NCI-H1694 (cell line): Measurements from ENCODE around the gene GCGR.

ENCODE experiments used
- DNase-seq: peaks from one replicate; lab custom pipeline; 2025; lab: John Stamatoyannopoulos, UW

GCGR gene

DNA sequence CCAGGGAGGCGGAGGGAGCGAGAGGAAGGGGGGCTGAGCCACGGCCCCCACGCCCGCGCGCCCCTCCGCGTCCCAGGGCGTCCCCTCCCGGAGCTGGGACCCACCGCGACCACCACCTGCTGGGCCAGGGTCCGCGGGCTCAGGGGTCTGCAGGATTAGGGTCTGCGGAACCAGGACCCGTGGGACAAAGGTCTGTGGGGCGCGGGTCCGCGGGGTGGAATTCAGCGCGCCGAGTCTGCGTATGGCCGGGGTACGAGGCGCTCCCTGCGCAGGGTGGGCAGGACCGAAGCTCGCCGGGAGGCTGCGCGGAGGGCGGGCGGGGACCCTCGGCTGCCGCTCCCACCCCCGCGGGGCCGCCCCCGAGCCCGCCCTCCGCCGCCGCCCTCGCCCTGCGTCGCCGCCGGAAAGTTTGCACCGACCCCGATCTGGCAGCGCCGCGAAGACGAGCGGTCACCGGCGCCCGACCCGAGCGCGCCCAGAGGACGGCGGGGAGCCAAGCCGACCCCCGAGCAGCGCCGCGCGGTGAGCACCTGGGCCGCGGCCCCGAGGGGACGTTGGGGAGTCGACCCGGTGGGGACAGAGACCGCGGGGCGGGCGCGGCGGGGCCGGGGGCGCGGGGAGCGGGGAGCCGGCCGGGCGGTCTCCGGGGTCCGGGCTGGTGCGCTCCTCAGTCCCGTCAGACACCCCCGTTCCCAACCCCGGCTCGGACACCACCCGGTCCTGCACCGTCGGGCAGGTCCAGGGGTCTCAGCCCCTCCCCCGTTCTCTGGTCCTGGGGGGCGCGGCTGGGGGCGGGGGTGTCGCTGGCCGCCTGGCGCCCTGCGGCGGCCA, at the start of gene GCGR:
Gene GCGR, plus strand, starts transcription at position 423 of the 831 bp plus-strand sequence. CDS start 4,869 bp downstream, outside the sequence.
- no peak for DNase-seq

DNA sequence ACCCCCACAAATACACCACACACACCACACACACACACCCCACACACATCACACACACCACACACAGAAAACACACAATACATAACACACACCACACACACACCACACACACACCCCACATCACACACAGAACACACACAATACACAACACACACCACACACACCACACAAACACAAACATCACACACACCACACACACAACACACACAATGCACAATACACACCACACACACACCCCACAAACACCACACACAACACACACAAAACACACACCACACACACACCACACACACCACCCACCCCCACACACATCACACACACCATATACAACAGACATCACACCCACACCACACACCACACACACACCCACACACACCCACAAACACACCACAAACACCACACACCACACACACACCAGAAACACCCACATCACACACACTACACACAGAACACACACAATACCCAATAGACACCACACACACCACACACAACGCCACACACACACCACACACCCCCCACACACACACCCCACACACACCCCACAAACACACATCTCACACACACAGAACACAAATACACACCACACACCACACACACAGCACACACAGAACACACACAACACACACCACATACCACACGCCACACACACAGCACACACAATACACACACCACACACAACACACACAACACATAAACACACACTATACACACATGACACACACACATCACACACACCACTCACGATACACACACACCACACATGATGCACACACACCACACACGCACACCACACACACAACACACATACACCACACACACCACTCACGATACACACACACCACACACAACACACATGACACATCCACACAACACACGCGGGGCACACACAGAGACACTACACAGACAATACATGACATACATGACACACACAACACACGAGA, 11.0 kb upstream of the GCGR start:
- no peak for DNase-seq

DNA sequence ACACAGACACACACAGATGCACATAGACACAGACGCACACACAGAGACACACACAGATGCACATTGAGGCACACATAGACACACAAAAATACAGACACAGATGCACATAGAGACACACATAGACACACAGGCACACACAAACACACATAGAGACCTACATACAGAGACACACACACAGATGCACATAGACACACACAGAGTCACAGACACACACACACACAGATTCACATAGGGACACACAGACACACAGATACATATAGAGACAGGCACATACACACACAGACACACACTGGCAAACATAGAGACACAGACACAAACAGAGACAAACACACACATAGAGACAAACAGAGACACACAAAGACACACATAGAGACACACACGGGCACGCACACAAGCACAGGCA, 9.9 kb upstream of the GCGR start:
- DNase-seq = no peak

- DNase-seq = no peak
Observed at GRCh38 chr17:81794509-81794908, 9.4 kb upstream of the GCGR start.

GRCh38 chr17:81801327-81801726, 2.6 kb upstream of the GCGR start:
- DNase-seq = no peak

DNA sequence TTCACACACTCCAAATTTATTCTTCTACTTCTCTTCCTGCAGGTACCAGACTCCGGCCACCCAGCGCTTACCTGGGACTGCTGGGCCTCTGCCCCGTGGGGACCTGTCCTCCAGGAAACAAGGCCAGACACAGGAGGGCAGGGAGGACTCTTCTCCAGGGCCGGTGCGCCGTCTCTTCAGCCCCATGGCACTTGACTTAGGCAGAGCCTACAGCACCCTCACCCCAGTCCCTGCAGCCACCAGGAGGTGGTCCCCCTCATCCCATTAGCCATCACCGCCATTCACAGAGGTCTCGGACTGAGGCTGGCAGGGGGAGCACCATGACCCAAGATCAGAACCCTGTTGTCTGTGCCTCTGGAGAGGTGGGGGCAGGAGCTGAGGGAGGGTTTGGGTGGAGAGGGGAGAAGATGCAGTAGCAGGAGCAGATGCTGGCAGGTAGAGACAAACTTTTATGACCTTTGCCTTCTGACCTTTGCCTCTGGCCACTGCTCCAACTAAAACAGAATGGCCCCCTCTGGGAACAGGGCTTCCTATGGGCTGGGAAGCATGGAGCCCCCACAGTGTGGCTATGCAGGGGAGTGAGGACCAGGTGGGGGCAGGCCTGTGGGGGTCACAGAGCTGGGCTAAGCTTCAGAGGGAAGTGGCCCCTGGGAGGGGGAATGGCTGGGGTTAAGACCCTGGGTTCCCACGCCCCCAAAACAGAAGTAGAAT, 1.7 kb upstream of the GCGR start:
- no peak for DNase-seq

GRCh38 chr17:81802856-81803643, 900 bp upstream of the GCGR start:
- DNase-seq = no peak

- DNase-seq = no peak
Observed at GRCh38 chr17:81804559-81805399, 829 bp downstream of the GCGR start.

- no peak for DNase-seq
Observed at GRCh38 chr17:81805707-81806460, 1.9 kb downstream of the GCGR start.

DNA sequence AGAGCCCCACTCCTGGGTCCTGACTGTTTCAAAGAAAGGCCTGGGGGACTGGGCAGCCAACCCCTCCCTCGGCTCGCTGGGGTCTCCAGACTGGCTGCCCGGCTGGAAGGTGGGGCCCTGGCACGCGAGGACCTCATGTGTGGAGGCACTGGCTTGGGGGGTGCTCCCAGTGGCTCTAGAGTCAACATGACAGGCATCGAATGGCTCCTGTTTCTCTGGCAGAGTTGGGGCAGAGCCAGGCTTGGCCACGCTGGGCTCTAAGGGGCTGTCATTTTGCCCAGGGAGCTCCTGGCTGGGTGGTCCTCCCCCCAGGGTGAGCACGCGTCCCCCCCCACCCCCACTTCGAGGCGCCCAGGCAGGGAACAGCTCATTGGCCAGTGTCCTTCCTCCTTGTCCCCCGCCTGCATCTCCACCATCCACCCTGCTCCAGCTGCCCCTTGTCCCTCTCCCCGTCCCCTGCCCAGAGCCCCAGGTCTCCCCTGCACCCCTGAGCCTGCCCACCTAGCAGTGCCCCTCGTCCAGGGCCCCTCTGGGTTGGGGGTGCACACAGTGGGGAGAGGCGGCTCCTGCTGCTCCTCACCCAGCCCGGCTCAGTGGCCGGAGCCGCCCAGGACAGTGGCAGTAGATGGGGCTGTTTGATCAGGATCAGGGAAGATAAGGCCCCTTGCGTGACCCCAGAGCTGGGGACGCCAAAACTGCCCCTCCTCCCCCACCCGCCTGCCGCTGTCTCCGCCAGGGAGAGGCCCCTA, 2.7 kb downstream of the GCGR start:
- no peak for DNase-seq

- no peak for DNase-seq
Observed at GRCh38 chr17:81807210-81807719, 3.3 kb downstream of the GCGR start.

DNA sequence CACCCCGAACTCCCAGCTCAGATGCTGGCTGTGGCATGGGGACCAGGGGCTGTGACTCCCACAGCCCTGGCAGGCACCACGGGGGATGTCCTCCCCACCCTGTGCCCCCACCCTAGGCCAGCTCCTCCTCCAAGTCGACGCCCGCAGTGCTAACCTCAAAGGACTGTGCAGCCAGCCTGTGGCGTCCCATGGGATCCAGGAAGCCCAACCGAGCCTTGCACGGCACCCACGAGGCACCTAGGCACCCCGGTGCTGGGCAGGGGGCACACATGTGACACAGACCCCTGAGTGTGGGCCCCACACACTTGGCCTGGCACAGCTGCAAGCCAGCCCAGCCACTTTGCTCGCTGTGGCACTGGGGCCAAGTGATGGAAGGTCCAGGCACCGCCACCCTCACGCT, 3.9 kb downstream of the GCGR start:
- DNase-seq = no peak

DNA sequence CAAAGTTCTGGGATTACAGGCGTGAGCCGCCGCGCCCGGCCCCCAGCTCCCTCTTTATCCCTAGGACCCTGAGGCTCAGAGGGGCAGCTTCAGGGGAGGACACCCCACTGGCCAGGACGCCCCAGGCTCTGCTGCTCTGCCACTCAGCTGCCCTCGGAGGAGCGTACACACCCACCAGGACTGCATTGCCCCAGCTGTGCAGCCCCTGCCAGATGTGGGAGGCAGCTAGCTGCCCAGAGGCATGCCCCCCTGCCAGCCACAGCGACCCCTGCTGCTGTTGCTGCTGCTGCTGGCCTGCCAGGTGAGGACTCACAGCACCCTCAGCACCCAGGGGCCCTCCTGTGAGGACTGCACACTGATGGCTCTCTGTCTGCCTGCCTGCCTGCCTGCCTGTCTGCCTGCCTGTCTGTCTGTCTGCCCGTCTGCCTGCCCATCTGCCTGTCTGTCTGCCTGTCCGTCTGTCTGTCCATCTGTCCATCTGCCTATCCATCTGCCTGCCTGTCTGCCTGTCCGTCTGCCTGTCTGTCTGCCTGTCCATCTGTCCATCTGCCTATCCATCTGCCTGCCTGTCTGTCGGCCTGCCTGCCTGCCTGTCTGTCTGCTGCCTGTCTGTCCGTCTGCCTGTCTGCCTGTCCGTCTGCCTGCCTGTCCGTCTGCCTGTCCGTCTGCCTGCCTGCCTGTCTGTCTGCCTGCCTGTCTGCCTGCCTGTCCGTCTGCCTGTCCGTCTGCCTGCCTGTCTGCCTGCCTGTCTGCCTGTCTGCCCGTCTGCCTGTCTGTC, 5.0 kb downstream of the GCGR start:
- no peak for DNase-seq

DNA sequence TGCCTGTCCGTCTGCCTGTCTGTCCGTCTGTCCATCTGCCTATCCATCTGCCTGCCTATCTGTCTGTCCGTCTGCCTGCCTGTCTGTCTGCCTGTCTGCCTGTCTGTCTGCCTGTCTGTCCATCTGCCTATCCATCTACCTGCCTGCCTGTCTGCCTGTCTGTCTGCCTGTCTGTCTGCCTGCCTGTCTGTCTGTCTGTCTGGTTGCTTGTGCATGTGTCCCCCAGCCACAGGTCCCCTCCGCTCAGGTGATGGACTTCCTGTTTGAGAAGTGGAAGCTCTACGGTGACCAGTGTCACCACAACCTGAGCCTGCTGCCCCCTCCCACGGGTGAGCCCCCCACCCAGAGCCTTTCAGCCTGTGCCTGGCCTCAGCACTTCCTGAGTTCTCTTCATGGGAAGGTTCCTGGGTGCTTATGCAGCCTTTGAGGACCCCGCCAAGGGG, 5.6 kb downstream of the GCGR start:
- no peak for DNase-seq

- DNase-seq = no peak
Observed at GRCh38 chr17:81810476-81810875, 6.5 kb downstream of the GCGR start.

DNA sequence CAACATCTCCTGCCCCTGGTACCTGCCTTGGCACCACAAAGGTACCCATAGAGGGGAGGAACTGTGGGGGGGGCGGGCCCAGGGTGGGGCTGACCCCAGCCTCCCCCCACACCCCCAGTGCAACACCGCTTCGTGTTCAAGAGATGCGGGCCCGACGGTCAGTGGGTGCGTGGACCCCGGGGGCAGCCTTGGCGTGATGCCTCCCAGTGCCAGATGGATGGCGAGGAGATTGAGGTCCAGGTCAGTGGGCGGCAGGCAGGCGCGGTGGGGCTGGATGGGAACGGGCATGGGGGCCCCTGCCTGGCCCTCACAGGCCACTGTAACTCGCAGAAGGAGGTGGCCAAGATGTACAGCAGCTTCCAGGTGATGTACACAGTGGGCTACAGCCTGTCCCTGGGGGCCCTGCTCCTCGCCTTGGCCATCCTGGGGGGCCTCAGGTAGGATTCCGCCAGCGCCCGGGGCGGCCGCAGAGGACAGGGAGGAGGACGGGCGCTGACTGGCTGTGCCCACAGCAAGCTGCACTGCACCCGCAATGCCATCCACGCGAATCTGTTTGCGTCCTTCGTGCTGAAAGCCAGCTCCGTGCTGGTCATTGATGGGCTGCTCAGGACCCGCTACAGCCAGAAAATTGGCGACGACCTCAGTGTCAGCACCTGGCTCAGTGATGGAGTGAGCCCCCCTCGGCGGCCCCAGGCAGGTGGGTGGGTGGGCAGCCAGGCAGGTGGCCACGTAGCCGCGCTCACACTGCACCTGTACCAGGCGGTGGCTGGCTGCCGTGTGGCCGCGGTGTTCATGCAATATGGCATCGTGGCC, 7.1 kb downstream of the GCGR start:
- no peak for DNase-seq
